HL-60/S4 (cell line): ENCODE measurements around the gene ZNF480.
"Not testable (repeated sequence)": the region's sequence is repeated elsewhere in the genome, so short reads cannot be mapped to it uniquely, and the experiment has no call there.

ENCODE experiments used
- in situ Hi-C: fragments of 300-500 bp; cut with MboI; formaldehyde crosslinking; loops from 2 replicates; pipeline ENCODE4 v1.14.3; 2022; ENCODE audit warnings: low sequenced_read_pairs

ZNF480 gene

GRCh38 chr19:52296773-52297600 lies at the start of gene ZNF480:
Gene ZNF480, plus strand, starts transcription at chr19:52297169. Its CDS starts 3,244 bp downstream, at chr19:52300413.
- in situ Hi-C loops, result no loop called here

- in situ Hi-C loops, result no loop called here
Observed at GRCh38 chr19:52248241-52248640, 48.7 kb upstream of the ZNF480 start.

- in situ Hi-C loops, result no loop called here
Observed at GRCh38 chr19:52258426-52258825, 38.5 kb upstream of the ZNF480 start.

- in situ Hi-C loops, result not testable (repeated sequence)
Observed at GRCh38 chr19:52265556-52265955, 31.4 kb upstream of the ZNF480 start.

GRCh38 chr19:52269338-52270261 lies 27.4 kb upstream of the ZNF480 start, which contains the start of gene ZNF766:
Gene ZNF766, plus strand, starts transcription at chr19:52269587. Its CDS starts 27 bp downstream, at chr19:52269614.
- in situ Hi-C loops, result no loop called here

- in situ Hi-C loops, result no loop called here
Observed at GRCh38 chr19:52270266-52270885, 26.6 kb upstream of the ZNF480 start.

GRCh38 chr19:52273301-52273700 lies 23.7 kb upstream of the ZNF480 start:
- in situ Hi-C loops, result no loop called here

GRCh38 chr19:52274191-52274590 lies 22.8 kb upstream of the ZNF480 start:
- in situ Hi-C loops, result no loop called here

- in situ Hi-C loops, result no loop called here
Observed at GRCh38 chr19:52275988-52276387, 21.0 kb upstream of the ZNF480 start.

- in situ Hi-C loops, result no loop called here
Observed at GRCh38 chr19:52277471-52277870, 19.5 kb upstream of the ZNF480 start.

GRCh38 chr19:52286256-52286655 lies 10.7 kb upstream of the ZNF480 start:
- in situ Hi-C loops, result no loop called here

GRCh38 chr19:52291781-52292180 lies 5.2 kb upstream of the ZNF480 start:
- in situ Hi-C loops, result no loop called here

GRCh38 chr19:52292946-52293345 lies 4.0 kb upstream of the ZNF480 start:
- in situ Hi-C loops, result not testable (repeated sequence)

GRCh38 chr19:52296400-52296772 lies 583 bp upstream of the ZNF480 start:
- in situ Hi-C loops, result no loop called here

- in situ Hi-C loops, result no loop called here
Observed at GRCh38 chr19:52297601-52298364, 814 bp downstream of the ZNF480 start.

- in situ Hi-C loops, result no loop called here
Observed at GRCh38 chr19:52307275-52307674, 10.3 kb downstream of the ZNF480 start.

GRCh38 chr19:52322429-52322828 lies 25.5 kb downstream of the ZNF480 start:
- in situ Hi-C loops, result no loop called here

GRCh38 chr19:52331757-52332156 lies 34.8 kb downstream of the ZNF480 start:
- in situ Hi-C loops, result no loop called here

- in situ Hi-C loops, result no loop called here
Observed at GRCh38 chr19:52335768-52336116, 38.8 kb downstream of the ZNF480 start.

GRCh38 chr19:52336117-52336790 lies 39.3 kb downstream of the ZNF480 start, which contains the start of gene ZNF610:
Gene ZNF610, plus strand, starts transcription at chr19:52336243. Its CDS starts 12,930 bp downstream, at chr19:52349173.
- in situ Hi-C loops, result no loop called here
